Measurements from ENCODE around the gene TRPC6. TPM values are rescaled to one million over a fixed set of nuclear protein-coding genes. Genes with fewer than 3 reads are reported as not detected.
"Not testable (repeated sequence)": the region's sequence is repeated elsewhere in the genome, so short reads cannot be mapped to it uniquely, and the experiment has no call there.

Gene TRPC6
- total RNA-seq, 2 experiments from 2014 or later, result not detected

- no peak for DNase-seq
- no peaks in the 10 kb centered on the region for H3K4me1 Mint-ChIP-seq (ENCODE audit: low read depth)
- no peaks in the 10 kb centered on the region for H3K36me3 Mint-ChIP-seq
- H3K27me3 Mint-ChIP-seq, result no peaks in the 10 kb centered on the region
- H3K9me3 Mint-ChIP-seq, result peaks cover 8% of the 10 kb centered on the region
- H3K4me3 Mint-ChIP-seq, result no peak overlapping the region
- CTCF ChIA-PET, result no interaction called here
- intact Hi-C loops (cut with micrococcal nuclease), result no loop called here
- POLR2A ChIA-PET, result no interaction called here
- no peak overlapping the region for H3K27ac Mint-ChIP-seq
Observed at GRCh38 chr11:101442171-101442570, 141.6 kb downstream of the TRPC6 start.

- intact Hi-C loops (cut with micrococcal nuclease), result no loop called here
- POLR2A ChIA-PET, result no interaction called here
- Mint-ChIP-seq H3K4me3 (no peak overlapping the region), H3K4me1 (ENCODE audit: low read depth) (no peaks in the 10 kb centered on the region), H3K9me3 (peaks cover 8% of the 10 kb centered on the region), H3K27ac (no peak overlapping the region), H3K36me3 (no peaks in the 10 kb centered on the region), H3K27me3 (no peaks in the 10 kb centered on the region)
- DNase-seq, result no peak
- CTCF ChIA-PET, result no interaction called here
Observed at GRCh38 chr11:101441747-101442146, 142.1 kb downstream of the TRPC6 start.

GRCh38 chr11:101439488-101439887 lies 144.3 kb downstream of the TRPC6 start:
- Mint-ChIP-seq H3K27me3 (no peaks in the 10 kb centered on the region), H3K4me3 (no peak overlapping the region), H3K4me1 (ENCODE audit: low read depth) (no peaks in the 10 kb centered on the region), H3K9me3 (peaks cover 8% of the 10 kb centered on the region), H3K27ac (no peak overlapping the region), H3K36me3 (no peaks in the 10 kb centered on the region)
- DNase-seq, result no peak
- CTCF ChIA-PET, result no interaction called here
- intact Hi-C loops (cut with micrococcal nuclease), result no loop called here
- POLR2A ChIA-PET, result no interaction called here

GRCh38 chr11:101438708-101439107 lies 145.1 kb downstream of the TRPC6 start:
- H3K4me3 Mint-ChIP-seq; DNase-seq; H3K36me3 Mint-ChIP-seq; H3K27ac Mint-ChIP-seq; POLR2A ChIA-PET; intact Hi-C loops (cut with micrococcal nuclease); CTCF ChIA-PET; H3K27me3 Mint-ChIP-seq; H3K4me1 Mint-ChIP-seq (ENCODE audit: low read depth); H3K9me3 Mint-ChIP-seq: not testable (repeated sequence)

- POLR2A ChIA-PET, result no interaction called here
- no peak for DNase-seq
- no peak overlapping the region for H3K4me3 Mint-ChIP-seq
- peaks cover 7% of the 10 kb centered on the region for H3K9me3 Mint-ChIP-seq
- no peaks in the 10 kb centered on the region for H3K27me3 Mint-ChIP-seq
- intact Hi-C loops (cut with micrococcal nuclease), result no loop called here
- CTCF ChIA-PET, result no interaction called here
- no peak overlapping the region for H3K27ac Mint-ChIP-seq
- no peaks in the 10 kb centered on the region for H3K4me1 Mint-ChIP-seq (ENCODE audit: low read depth)
- no peaks in the 10 kb centered on the region for H3K36me3 Mint-ChIP-seq
Observed at GRCh38 chr11:101438126-101438525, 145.7 kb downstream of the TRPC6 start.

GRCh38 chr11:101436511-101437142 lies 147.2 kb downstream of the TRPC6 start:
- POLR2A ChIA-PET, result interaction anchor here (0.6 kb wide), 1 partner anchor 441 kb away, joined by 4 read pairs; no protein-coding TSS in a partner anchor
- no peak for DNase-seq
- CTCF ChIA-PET, result no interaction called here
- intact Hi-C loops (cut with micrococcal nuclease), result no loop called here
- H3K4me3 Mint-ChIP-seq, result no peak overlapping the region
- peaks cover 9% of the 10 kb centered on the region for H3K9me3 Mint-ChIP-seq
- H3K27me3 Mint-ChIP-seq, result no peaks in the 10 kb centered on the region
- no peaks in the 10 kb centered on the region for H3K4me1 Mint-ChIP-seq (ENCODE audit: low read depth)
- no peaks in the 10 kb centered on the region for H3K36me3 Mint-ChIP-seq
- no peak overlapping the region for H3K27ac Mint-ChIP-seq

- Mint-ChIP-seq H3K27me3 (no peaks in the 10 kb centered on the region), H3K36me3 (no peaks in the 10 kb centered on the region), H3K4me1 (ENCODE audit: low read depth) (no peaks in the 10 kb centered on the region), H3K9me3 (peaks cover 11% of the 10 kb centered on the region), H3K27ac (no peak overlapping the region), H3K4me3 (no peak overlapping the region)
- ChIA-PET POLR2A (no interaction called here), CTCF (no interaction called here)
- intact Hi-C loops (cut with micrococcal nuclease), result no loop called here
- DNase-seq, result no peak
Observed at GRCh38 chr11:101435408-101435973, 148.3 kb downstream of the TRPC6 start.

- CTCF ChIA-PET, result no interaction called here
- Mint-ChIP-seq H3K27ac (no peak overlapping the region), H3K4me1 (ENCODE audit: low read depth) (no peaks in the 10 kb centered on the region), H3K9me3 (peaks cover 21% of the 10 kb centered on the region), H3K36me3 (no peaks in the 10 kb centered on the region), H3K4me3 (no peak overlapping the region), H3K27me3 (no peaks in the 10 kb centered on the region)
- intact Hi-C loops (cut with micrococcal nuclease), result no loop called here
- POLR2A ChIA-PET, result no interaction called here
- no peak for DNase-seq
Observed at GRCh38 chr11:101434026-101434643, 149.7 kb downstream of the TRPC6 start.

- Mint-ChIP-seq H3K27me3 (no peaks in the 10 kb centered on the region), H3K4me3 (no peak overlapping the region), H3K36me3 (no peaks in the 10 kb centered on the region), H3K4me1 (ENCODE audit: low read depth) (no peaks in the 10 kb centered on the region), H3K27ac (no peak overlapping the region), H3K9me3 (peaks cover 29% of the 10 kb centered on the region)
- POLR2A ChIA-PET, result no interaction called here
- intact Hi-C loops (cut with micrococcal nuclease), result no loop called here
- CTCF ChIA-PET, result no interaction called here
- no peak for DNase-seq
Observed at GRCh38 chr11:101433151-101433550, 150.7 kb downstream of the TRPC6 start.

GRCh38 chr11:101429703-101430540 lies 153.9 kb downstream of the TRPC6 start:
- CTCF ChIA-PET, result no interaction called here
- Mint-ChIP-seq H3K36me3 (no peaks in the 10 kb centered on the region), H3K27ac (no peak overlapping the region), H3K4me1 (ENCODE audit: low read depth) (no peaks in the 10 kb centered on the region), H3K9me3 (peaks cover 40% of the 10 kb centered on the region), H3K27me3 (no peaks in the 10 kb centered on the region), H3K4me3 (no peak overlapping the region)
- POLR2A ChIA-PET, result no interaction called here
- intact Hi-C loops (cut with micrococcal nuclease), result no loop called here
- DNase-seq, result no peak

GRCh38 chr11:101428918-101429317 lies 154.9 kb downstream of the TRPC6 start:
- no peaks in the 10 kb centered on the region for H3K27me3 Mint-ChIP-seq
- intact Hi-C loops (cut with micrococcal nuclease), result no loop called here
- H3K9me3 Mint-ChIP-seq, result peaks cover 39% of the 10 kb centered on the region
- no peak overlapping the region for H3K4me3 Mint-ChIP-seq
- no peaks in the 10 kb centered on the region for H3K4me1 Mint-ChIP-seq (ENCODE audit: low read depth)
- CTCF ChIA-PET, result no interaction called here
- DNase-seq, result no peak
- no peaks in the 10 kb centered on the region for H3K36me3 Mint-ChIP-seq
- no peak overlapping the region for H3K27ac Mint-ChIP-seq
- POLR2A ChIA-PET, result no interaction called here

GRCh38 chr11:101407324-101407723 lies 176.5 kb downstream of the TRPC6 start:
- ChIA-PET CTCF (no interaction called here), POLR2A (no interaction called here)
- DNase-seq, result no peak
- Mint-ChIP-seq H3K27ac (no peak overlapping the region), H3K4me1 (ENCODE audit: low read depth) (no peaks in the 10 kb centered on the region), H3K9me3 (peaks cover 4% of the 10 kb centered on the region), H3K36me3 (no peaks in the 10 kb centered on the region), H3K4me3 (no peak overlapping the region), H3K27me3 (no peaks in the 10 kb centered on the region)
- intact Hi-C loops (cut with micrococcal nuclease), result no loop called here

All from activated CD4-positive, alpha-beta memory T cell treated with anti-CD3 and anti-CD28 coated beads for 36 hours (primary cell).